AG04450 (cell line): ENCODE measurements around the gene COL23A1. TPM values are rescaled to one million over a fixed set of nuclear protein-coding genes. Genes with fewer than 3 reads are reported as not detected.

Experiments
- CTCF ChIA-PET: fragments of 300-600, 350-600 bp; formaldehyde crosslinking; extraction: SDS; loops from one replicate; lab custom pipeline; 2022; ENCODE audit warnings: antibody characterized with exemption, inconsistent platforms; lab: Charles Lee
- POLR2A ChIA-PET: fragments of 350-600 bp; formaldehyde crosslinking; extraction: SDS; loops from one replicate; lab custom pipeline; 2021; ENCODE audit warnings: antibody characterized with exemption, inconsistent platforms; lab: Yijun Ruan, JAX
- DNase-seq: peaks from one replicate; pipeline ENCODE4 v3.0.0-alpha.2; 2011; ENCODE audit warnings: low read depth, low spot score
- H3K27ac ChIP-seq: one replicate; pipeline ENCODE4 v1.5.1; 2012; ENCODE audit warnings: low read depth, low read length, control low read depth
- H3K27me3 ChIP-seq: one replicate; pipeline ENCODE4 v1.6.0; 2012; ENCODE audit warnings: low read length; ENCODE audit not compliant: control insufficient read depth, insufficient read depth
- H3K4me3 ChIP-seq: 2 replicates; pipeline ENCODE4 v1.5.1; 2011; ENCODE audit warnings: mild to moderate bottlenecking, low read depth, low read length, control low read depth
- H3K9me3 ChIP-seq: 2 replicates; pipeline ENCODE4 v1.5.1; 2012; ENCODE audit warnings: low read length; ENCODE audit not compliant: control insufficient read depth, insufficient read depth
- polyA plus RNA-seq: library from polyadenylated mRNA; depleted of rRNA; stranded (reverse); fragments of >200 nt; gene quantifications from 2 replicates; pipeline ENCODE4 v1.2.3, GENCODE V29; 2011
- TF ChIP-seq, protein P1 (sequence below): IDR thresholded peaks from 2 replicates; pipeline ENCODE4 v1.5.1; 2011; ENCODE audit warnings: low read depth, low read length, control low read depth, inconsistent platforms

The COL23A1 gene
- polyA plus RNA-seq, 1 experiment: not detected

DNA sequence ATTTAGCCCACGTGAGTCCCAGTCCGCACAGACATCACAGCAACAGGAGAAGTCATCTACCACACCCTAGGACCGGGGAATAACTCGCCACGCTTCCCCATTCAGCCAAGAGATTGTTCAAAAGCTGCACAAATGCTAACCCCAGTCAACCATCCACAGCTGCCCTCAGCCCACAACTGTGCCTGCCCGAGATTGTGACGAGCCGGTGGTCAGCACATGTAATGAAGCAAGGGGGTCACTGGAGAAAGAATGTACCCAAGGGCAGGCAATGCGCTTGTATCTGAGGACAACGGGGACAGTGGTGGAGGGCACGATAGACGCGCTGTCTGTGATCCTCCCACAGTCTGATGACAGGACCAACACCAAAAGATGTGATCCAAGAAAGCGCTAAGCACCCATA, 67.8 kb downstream of the COL23A1 start:
- CTCF ChIA-PET: no interaction called here
- Histone ChIP-seq H3K27ac (no peak overlapping the region), H3K27me3 (no peaks in the 10 kb centered on the region), H3K4me3 (no peak overlapping the region), H3K9me3 (peaks cover 59% of the 10 kb centered on the region)
- POLR2A ChIA-PET: no interaction called here
- no peak for DNase-seq
- TF ChIP-seq, protein P1, sequence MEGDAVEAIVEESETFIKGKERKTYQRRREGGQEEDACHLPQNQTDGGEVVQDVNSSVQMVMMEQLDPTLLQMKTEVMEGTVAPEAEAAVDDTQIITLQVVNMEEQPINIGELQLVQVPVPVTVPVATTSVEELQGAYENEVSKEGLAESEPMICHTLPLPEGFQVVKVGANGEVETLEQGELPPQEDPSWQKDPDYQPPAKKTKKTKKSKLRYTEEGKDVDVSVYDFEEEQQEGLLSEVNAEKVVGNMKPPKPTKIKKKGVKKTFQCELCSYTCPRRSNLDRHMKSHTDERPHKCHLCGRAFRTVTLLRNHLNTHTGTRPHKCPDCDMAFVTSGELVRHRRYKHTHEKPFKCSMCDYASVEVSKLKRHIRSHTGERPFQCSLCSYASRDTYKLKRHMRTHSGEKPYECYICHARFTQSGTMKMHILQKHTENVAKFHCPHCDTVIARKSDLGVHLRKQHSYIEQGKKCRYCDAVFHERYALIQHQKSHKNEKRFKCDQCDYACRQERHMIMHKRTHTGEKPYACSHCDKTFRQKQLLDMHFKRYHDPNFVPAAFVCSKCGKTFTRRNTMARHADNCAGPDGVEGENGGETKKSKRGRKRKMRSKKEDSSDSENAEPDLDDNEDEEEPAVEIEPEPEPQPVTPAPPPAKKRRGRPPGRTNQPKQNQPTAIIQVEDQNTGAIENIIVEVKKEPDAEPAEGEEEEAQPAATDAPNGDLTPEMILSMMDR: no peak

GRCh38 chr5:178520851-178521250, 69.3 kb downstream of the COL23A1 start:
- H3K4me3 ChIP-seq: no peak overlapping the region
- H3K27ac ChIP-seq: no peak overlapping the region
- peaks cover 59% of the 10 kb centered on the region for H3K9me3 ChIP-seq
- H3K27me3 ChIP-seq: no peaks in the 10 kb centered on the region
- TF ChIP-seq, protein P1: no peak
- ChIA-PET CTCF (no interaction called here), POLR2A (no interaction called here)
- no peak for DNase-seq

- no peak for DNase-seq
- H3K27me3 ChIP-seq: no peaks in the 10 kb centered on the region
- ChIA-PET CTCF (no interaction called here), POLR2A (no interaction called here)
- H3K9me3 ChIP-seq: peaks cover 63% of the 10 kb centered on the region
- TF ChIP-seq, protein P1: no peak
- no peak overlapping the region for H3K4me3 ChIP-seq
- no peak overlapping the region for H3K27ac ChIP-seq
Measured at GRCh38 chr5:178519804-178520203, 70.4 kb downstream of the COL23A1 start.

DNA sequence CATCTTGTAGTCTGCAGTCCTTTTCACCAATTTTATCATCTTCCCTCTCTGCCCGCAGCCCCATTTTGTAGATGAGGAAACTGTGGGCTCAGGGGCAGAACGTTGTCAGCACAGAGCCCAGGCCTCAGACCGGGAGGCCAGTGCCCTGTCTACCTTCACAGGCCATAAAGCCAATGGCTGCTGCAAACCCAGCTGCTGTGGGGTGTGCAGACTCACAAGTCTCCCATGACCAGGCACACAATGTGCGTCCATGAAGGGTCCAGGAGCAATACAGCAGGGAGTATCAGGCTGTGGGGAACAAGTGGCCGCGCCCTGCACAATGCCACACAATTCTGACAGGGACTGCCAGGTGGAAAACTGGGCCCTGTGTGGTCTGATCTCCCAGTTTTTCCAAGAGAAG, 71.0 kb downstream of the COL23A1 start:
- DNase-seq: no peak
- TF ChIP-seq, protein P1: no peak
- Histone ChIP-seq H3K27me3 (no peaks in the 10 kb centered on the region), H3K4me3 (no peak overlapping the region), H3K27ac (no peak overlapping the region), H3K9me3 (peaks cover 62% of the 10 kb centered on the region)
- ChIA-PET POLR2A (no interaction called here), CTCF (no interaction called here)

GRCh38 chr5:178516504-178517235, 73.5 kb downstream of the COL23A1 start:
- peaks cover 62% of the 10 kb centered on the region for H3K9me3 ChIP-seq
- H3K27ac ChIP-seq: no peak overlapping the region
- H3K4me3 ChIP-seq: no peak overlapping the region
- ChIA-PET CTCF (no interaction called here), POLR2A (no interaction called here)
- TF ChIP-seq, protein P1: no peak
- no peak for DNase-seq
- H3K27me3 ChIP-seq: no peaks in the 10 kb centered on the region
